Esophagus muscularis mucosa (tissue), 3 donors: ENCODE data around the gene FRAS1.

Experiments
- CTCF ChIP-seq, 3 experiments: fragments of 200-600 bp in 2 of 3; fragments of 450-650 bp in 1 of 3; sonication (generic) in 2 of 3; IDR thresholded peaks; one replicate each; pipeline ENCODE4 v1.5.1; 2017 to 2019; ENCODE audit warnings: antibody characterized with exemption in 3 of 3, mild to moderate bottlenecking in 2 of 3, moderate library complexity in 1 of 3
- POLR2A ChIP-seq: fragments of 450-650 bp; IDR thresholded peaks from one replicate; pipeline ENCODE4 v1.6.1; 2017; ENCODE audit warnings: antibody characterized with exemption, moderate library complexity, mild to moderate bottlenecking, low read depth

GRCh38 chr4:78551420-78552351 is 494.6 kb downstream of the FRAS1 start, which contains the start of gene ANXA3:
- TF ChIP-seq CTCF (IDR thresholded peaks at IDR 0.05) (no peak), POLR2A (no peak)
